ENCODE measurements around the gene MAML2.

The MAML2 gene

GRCh38 chr11:96114178-96115064 is 228.6 kb downstream of the MAML2 start:
- no peak for DNase-seq

- DNase-seq, result no peak
Observed at GRCh38 chr11:96113193-96113681, 229.8 kb downstream of the MAML2 start.

GRCh38 chr11:96112192-96113128 is 230.5 kb downstream of the MAML2 start:
- no peak for DNase-seq

GRCh38 chr11:96111308-96111707 is 231.7 kb downstream of the MAML2 start:
- DNase-seq, result no peak

- no peak for DNase-seq
Observed at GRCh38 chr11:96110302-96110701, 232.7 kb downstream of the MAML2 start.

- DNase-seq, result no peak
Observed at GRCh38 chr11:96109331-96110030, 233.5 kb downstream of the MAML2 start.

- no peak for DNase-seq
Observed at GRCh38 chr11:96107143-96107824, 235.7 kb downstream of the MAML2 start.

GRCh38 chr11:96106645-96107044 is 236.3 kb downstream of the MAML2 start:
- DNase-seq, result no peak

- DNase-seq, result no peak
Observed at GRCh38 chr11:96105944-96106343, 237.1 kb downstream of the MAML2 start.

GRCh38 chr11:96105197-96105895 is 237.6 kb downstream of the MAML2 start:
- peak; percentile 69 for DNase-seq

GRCh38 chr11:96104496-96104895 is 238.5 kb downstream of the MAML2 start:
- no peak for DNase-seq

GRCh38 chr11:96103721-96104120 is 239.3 kb downstream of the MAML2 start:
- DNase-seq, result no peak

- DNase-seq, result no peak
Observed at GRCh38 chr11:96103102-96103501, 239.9 kb downstream of the MAML2 start.

GRCh38 chr11:96102664-96103078 is 240.3 kb downstream of the MAML2 start:
- DNase-seq, result no peak

- no peak for DNase-seq
Observed at GRCh38 chr11:96101146-96101545, 241.8 kb downstream of the MAML2 start.

GRCh38 chr11:96098511-96099241 is 244.3 kb downstream of the MAML2 start:
- DNase-seq, result no peak

- no peak for DNase-seq
Observed at GRCh38 chr11:96097844-96098421, 245.1 kb downstream of the MAML2 start.

GRCh38 chr11:96096360-96096759 is 246.6 kb downstream of the MAML2 start:
- DNase-seq, result no peak

- DNase-seq, result no peak
Observed at GRCh38 chr11:96095884-96096303, 247.1 kb downstream of the MAML2 start.

GRCh38 chr11:96094156-96094555 is 248.8 kb downstream of the MAML2 start:
- DNase-seq, result no peak
